HG03135 (cell line): Measurements from ENCODE around the gene ANK2.

Source experiments
- ATAC-seq: cut with Tn5 transposase; IDR thresholded peaks from one replicate; pipeline ENCODE4 v1.9.1; 2021; ENCODE audit warnings: mild to moderate bottlenecking, moderate library complexity; ENCODE audit not compliant: unreplicated experiment

The ANK2 gene

DNA sequence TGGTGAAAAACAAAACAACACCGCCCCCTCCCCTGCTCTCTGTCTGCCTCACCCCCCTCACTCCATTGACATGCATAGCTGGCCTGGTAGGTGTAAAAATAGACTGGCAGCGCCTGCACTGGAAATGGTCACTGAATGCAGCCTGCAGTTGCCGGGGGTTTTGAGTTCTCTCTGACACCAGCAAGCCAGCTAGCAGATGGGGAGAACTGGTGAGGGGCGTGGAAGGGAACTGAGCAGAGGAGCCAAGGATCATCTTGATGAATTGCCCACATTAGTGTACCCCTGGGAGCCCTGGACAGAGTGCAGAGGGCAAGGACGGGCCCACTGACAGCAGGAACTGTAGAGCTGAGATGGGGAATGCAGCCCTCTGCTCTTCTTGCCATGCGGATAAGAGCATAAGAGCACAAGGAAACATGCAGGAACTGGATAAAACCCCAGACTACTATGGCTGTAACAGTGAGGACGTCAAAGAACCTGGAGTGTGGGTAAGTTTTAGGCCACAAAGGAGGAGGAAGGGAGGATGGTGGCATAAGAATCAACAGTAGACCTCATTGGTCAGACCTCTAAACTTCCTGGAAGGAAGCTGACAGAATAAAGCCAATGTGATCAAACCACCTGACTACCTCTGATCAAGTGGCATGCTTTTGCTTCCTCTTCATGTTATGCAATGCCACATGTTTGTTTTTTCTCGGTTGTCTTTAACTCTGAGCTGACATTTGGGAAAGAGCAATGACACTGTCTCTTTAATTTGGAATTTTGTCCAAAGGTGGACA lies 96.3 kb downstream of the ANK2 start:
- ATAC-seq: no peak

DNA sequence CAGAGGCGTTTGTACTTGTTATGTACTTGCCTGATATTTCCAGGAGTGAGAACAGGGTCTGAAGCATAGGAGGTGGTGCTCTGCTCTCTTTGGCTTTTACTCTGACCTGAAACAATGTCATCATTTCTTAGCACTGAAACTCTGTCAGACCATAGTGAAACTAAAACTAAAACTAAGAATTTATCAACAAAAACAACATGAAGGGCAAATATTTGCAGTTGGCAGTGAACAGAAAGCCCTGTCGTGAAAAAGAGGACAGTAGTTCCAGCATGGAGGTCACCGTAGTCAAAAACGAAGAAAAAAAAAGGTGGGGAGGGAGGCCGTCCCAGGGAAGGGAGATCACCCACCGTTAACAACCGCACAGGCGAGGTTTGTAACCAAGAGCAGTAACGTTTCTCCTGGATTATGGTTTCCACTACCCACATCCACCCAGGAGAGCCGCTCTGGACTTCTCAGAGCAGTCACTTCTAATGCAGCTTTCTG lies 97.5 kb downstream of the ANK2 start:
- ATAC-seq: peak; percentile 91

DNA sequence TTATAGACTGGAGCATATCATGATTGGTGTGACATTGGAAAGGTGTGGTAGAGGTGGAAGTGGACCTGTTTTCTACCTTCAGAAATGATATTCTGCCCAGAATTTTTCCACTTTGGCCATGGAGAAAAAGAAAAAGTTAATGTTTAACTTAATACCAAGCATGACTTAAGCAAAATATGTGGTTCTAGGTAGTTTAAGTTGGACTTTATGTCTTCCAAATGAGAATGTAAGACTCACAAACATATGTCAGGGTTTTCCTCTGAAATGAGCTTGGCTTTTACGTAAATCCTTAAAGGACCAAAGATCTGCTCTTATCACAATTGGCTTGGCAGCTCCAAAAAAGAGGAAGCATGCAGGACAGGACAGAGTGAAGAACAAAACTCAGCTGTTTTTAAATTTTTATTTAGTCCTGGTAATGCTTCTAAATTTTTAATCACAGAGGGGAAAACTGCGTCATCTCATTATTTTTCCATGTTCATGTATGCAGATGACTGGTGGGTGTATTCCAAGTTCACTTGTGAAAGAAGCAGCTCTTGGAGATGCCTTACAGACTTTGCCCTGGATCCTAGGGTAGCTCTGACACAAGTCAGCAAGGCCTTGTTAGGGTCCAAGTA lies 98.2 kb downstream of the ANK2 start:
- ATAC-seq: no peak

DNA sequence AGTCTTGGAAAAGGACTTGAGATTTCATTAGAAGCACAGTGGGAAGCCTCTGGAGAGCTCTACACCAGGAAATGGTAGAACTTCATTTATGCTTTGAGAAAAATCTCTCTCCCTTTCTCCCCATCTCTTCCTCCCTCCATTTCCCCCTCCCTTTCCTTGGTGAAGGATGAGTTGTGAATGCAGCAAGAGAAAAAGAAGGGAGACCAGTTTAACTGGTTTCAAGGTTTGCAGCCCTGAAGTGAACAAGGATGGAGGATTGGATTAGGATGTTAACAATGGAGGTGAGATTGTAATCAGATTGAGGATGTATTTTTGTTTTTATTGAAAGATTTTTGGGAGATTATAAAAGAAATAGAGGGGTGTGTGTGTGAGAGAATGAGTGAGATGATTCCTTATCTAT lies 99.5 kb downstream of the ANK2 start:
- ATAC-seq: no peak

DNA sequence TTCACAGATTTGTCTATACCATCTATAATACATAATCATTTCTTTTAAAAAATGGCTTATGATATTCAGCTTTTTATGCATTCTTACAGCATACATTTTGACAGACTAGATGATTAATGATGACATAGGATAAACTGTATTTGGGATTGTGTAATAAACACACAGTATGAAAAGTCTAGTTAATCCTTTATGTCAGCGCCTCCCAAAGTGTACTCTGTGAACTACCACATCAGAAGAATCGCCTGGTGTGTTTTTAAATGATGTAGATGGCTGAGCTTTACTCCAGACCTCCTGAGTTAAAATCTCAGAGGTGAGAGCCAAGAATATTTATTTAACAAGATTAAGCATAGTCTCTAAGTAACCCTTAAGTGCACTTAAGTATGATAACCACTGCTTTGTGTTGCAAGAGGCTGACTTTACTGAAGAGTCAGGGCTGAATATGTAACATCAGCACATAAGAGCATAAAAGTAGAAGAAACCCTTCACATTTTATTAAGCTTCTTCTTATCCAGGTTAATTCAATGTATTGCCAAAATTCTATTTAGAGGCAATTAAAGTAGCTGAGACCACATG lies 104.2 kb downstream of the ANK2 start:
- no peak for ATAC-seq

DNA sequence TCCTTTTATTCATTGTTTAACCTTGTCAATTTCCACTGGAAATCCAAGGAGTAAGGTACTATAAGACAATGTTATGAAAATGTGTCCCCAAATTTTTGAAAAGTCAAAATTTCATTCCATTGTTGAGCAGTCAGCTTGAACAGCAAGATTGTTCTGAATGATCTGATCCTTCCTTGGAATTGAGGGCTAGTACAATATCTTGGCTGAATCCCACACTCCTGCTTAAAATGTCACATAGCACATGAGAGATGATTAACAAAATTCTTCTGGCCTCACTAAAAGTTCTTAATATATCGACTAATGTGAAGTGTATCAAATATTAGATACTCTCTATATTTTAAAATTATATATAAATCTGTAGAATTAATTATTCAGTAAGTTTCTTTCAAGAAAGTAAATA lies 104.8 kb downstream of the ANK2 start:
- ATAC-seq: no peak

DNA sequence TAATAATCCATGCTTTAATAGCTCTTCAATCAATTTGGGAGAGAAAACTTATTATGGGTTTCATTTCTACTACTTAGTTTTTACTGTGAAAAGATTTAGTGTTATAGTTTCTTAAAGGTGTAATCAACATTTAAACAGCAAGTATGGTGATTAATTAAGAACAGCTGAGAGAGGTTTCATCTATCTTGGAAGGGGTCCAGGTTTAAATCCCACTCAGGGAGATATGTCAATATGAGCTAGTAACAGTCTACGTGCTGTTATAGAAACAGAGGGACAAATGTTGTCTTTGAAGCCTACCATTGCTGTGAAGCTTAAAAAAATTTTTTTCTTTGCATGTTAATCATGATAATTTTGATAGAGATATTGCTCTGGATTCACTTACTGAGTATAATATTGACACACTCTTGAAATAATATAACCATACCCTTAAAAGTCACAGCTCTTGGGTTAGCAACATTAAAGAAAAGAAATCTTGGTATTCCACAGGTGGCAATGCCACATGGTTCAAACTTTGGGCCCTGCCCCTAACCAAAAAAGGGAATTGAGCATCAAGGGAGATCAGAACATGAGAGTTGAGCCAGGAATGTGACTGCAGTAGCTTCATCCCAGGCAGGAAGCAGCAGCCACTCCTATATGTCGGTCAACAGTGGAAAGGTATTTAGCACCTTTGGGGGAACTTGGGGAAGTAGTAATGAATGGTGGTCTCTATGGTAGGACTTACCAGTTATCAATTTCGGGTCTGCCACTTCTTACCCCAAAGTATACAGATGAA lies 107.8 kb downstream of the ANK2 start:
- no peak for ATAC-seq

DNA sequence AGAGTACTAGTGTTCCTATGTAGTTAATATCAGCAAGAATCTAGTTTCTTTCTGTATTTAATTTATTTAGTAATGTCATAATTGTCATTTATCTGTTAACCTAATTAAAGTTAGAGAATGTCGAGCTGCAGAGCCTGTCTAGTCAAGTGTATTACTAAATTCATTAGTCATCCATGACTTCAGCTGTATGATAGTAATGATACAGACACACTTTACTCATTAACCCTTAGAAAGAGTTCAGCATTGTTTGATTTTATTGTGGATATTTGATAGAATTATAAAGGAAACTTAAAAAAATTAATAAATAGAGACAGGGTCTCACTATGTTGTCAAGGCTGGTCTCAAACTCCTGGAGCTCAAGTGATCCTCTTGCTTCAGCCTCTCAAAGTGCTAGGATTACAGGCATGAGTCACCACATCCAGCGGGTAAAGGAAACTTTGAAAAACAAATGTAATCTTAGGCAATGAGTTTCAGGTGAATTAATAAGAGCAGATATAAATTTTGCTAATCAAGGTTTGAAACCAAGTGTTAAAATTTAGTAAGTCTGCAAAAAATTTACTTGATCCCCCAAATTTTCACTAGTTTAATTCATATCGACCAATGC lies 110.6 kb downstream of the ANK2 start:
- ATAC-seq: no peak

DNA sequence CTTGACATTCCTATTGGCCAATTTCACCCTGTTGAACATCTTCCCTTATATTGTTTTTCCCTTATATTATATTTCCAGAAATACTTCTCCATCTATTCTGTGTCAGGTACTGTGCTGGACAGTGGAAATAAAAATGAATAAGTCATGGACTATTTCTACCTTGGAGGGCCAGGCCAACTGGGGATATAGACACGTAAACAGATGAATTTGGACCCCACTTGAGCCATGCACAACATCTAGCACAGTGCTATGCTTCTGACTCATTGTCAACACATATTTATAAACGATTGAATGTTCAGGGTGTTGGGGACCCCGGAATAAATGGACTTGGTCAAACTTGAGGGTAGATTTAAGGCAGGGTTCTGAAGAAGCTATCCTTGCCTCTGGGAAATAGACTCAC lies 111.1 kb downstream of the ANK2 start:
- ATAC-seq: no peak

DNA sequence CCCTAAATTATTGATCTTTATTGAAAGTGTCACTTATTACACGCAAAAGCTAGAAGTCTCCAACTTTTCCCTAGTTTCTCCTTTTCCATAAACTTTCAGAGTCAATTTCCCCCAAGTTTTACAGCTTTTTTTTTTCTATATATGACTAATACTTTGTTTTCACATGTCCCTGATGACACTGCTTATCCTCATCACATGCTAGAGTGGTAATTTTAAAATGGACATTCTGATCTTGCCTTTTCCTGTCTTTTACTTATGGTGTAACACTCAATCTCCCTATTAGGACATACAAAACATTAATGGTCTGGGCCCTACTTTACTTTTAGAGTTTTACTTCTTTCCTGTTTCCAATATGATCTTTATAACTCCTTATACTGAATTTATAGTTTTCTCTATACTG lies 112.6 kb downstream of the ANK2 start:
- no peak for ATAC-seq

DNA sequence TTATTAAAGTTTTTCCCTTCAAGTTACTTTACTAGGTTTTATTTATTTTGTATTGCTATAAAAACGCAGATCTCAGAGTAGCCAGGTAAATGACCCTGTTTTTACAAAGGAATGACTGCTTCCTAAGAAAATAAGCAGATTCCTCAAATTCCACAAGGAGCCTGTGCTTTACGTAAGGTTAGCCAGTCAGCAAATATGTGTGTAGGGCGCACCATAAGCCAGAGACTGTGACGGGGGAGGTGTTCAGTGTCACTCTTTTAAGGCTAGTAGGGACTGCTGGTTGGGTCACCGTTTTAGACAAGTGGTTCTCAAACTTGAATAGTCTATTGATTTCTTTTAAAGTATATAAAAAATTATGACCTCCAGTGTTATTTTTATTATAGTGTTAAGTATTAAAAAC lies 119.9 kb downstream of the ANK2 start:
- ATAC-seq: no peak

DNA sequence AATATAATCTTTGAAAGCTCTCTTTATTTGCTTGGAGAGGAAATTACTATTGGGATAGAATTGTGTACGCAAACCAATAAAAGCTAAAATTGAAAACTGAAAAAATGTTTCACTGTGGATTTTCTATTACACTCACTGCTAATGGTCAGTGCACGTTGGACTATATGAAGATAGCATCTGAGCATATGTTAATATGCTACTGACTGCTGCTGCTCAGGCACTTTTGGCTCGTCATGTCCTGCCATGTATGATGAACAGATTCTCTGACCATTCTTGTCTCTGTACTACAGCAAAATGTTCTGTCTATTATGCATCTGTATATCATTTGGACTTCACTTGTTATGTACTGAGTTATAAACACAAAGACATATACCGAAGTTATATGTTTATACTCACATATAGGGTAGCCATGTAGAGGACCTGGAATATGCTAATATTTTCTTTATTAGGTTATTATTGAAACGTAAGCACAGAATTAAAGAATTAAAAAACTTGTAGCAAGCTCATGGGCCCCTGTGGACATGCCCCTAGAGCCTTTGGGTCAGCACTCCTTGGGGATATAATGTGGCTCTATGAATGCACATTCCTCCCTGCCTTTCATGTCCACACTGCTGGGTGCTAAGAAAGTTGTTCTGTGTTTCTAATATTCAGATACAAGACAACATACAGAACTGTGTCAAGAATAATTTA lies 120.8 kb downstream of the ANK2 start:
- ATAC-seq: no peak

DNA sequence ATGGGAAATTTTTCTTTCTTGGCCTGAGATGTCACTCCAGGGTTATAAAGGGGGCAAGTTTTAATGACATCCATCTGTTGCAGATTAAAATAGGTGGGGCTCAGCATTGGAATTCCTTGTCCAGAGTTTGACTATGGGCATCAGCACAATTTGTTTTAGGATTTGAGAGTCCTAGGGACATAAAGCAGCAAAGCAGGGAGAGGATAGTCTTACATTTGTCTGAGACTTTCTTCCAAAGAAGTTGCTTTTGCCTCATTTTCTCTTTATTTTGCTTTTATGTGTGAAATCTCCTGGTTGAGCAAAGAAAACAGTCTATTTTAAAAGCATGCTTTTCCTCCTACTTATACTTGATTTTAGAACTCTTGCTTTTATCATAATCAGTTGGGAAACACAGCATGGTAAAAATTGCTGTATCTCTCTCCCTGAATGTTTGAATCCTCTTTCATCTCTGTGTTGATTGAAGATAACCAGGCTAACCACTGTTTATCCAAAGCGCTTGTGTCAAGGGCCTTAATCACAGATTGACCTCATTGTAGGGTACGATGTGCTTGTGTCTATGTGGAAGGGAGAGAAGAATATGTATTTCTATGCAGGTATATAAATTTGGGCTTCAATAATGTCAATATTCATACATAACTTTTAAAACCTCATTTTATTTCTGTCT lies 121.5 kb downstream of the ANK2 start:
- no peak for ATAC-seq

DNA sequence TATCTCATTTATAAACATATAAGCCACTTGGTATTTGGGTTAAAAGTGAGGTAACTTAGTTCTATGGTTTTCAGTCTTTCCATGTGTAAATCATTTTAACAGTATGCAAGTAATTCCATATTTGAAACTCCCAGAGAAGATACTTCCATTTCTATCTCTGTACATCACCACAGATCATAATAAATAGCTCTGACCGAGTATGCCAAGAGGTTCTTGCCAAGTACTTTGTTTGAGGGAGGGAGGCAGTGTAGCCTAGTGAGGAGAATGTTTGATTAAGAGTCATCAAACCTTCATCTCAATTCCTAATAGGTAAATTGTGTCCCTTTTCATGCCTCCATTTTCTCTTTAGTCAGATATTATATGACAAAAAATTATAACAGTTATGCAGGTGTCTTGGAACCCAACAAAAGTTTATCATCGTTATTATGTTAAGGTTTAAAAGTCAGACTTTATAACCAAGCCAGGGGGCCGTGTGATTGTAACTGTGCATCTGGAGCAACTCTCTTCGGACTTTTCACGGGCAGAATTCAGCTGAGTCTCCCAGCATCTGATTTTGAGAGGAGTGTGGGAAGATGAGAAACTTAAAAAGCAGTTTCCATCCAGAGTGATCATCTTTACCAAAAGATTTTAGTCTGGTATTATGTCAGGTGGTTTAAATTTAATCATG lies 123.8 kb downstream of the ANK2 start:
- ATAC-seq: no peak

DNA sequence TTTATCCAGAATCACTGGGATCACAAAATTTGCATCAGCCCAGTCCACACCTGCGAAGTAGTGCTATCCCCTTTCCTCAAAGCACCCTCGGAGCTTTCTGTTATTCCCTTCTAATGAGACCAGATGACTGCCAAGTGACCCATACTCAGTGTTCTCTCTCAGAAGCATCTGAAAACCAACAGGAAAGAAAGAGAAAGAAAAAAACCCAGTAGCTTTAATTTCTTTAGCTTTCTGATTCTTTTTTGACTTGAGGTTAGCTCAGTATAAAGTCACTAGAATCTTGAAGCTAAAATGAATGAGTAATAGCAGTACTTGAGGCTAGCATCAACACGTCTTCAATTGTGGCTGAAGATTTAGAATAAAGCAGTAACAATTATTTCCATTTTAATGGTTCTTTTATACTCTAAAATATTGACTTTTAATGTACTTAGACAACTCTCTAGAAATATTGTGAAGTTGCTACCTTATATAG lies 124.4 kb downstream of the ANK2 start:
- ATAC-seq: no peak

DNA sequence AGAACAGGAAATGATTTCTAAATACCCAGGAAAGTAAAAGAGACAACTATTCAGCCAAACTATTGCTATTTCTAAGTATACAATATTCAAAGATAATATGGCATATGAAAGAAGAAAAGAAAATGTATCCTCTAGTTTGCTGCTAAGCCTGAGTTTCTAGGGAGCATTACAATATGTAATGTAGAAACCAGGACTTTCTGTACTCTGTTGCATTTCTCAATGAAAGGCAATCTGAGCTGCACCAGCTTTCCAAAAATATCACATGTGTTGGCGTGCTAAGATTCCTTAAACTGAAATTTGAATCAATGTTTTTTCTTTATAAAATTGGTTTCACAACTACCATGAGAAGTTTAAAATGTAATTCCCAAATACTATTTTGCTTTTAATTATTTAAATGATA lies 129.6 kb downstream of the ANK2 start:
- no peak for ATAC-seq

DNA sequence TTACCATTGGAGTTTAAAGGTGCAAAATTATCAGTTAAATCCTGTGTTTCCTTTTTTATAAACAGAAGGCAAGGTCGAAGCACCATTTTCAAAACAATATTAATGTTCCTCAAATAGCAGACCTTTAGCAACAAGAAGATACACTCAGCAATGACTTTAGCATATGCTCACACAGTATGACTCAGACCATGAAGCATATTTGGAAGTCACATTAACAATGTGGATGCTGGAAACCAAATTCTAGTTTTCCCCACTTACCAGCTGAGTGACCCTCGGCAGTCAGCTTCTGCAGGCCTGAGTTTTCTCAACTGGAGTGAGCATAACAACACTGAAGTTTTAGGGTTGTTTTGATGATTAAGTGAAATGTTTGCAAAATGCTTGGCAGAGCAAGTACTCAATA lies 130.5 kb downstream of the ANK2 start:
- no peak for ATAC-seq

DNA sequence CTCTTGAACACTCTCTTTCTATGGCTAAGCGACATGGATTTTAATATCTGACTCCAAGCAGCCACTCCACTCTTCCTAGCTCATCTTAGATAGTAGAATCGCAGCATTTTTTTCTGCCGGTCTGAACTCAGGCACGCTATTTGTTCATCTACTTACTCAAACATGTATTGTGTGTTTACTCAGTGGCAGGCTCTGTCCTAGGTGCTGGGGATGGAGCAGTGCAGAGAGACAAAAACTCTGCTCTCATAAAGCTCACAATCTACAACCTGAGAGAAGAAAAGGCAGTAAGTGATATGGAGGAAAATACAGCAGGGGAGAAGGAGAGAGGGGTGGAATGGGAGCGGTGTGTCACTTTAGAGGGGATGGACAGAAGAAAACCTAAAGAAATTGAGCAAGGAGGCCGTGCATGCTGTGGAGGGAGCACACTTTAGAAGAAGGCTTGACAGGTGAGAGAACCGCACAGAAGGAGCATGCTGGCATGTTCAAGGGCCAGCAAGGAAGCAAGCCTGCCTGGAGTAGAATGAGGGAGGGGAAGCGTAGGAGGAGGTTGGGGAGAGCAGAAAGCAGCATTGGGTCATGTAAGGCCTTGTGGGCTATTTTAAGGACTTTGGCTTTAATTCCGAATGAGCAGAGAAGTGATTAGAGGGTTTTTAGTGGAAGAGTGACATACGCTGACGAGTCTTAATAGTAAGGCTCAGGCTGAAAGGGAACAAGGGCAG lies 132.0 kb downstream of the ANK2 start:
- ATAC-seq: no peak
